Suppressor macrophage treated with lipopolysaccharide for 1 hour (primary cell): Measurements from ENCODE around the gene GJA10.

Experiments used
- DNase-seq, 3 donors: peaks; one replicate each; pipeline ENCODE4 v3.0.0-alpha.2; 2020 to 2022

The GJA10 gene

DNA sequence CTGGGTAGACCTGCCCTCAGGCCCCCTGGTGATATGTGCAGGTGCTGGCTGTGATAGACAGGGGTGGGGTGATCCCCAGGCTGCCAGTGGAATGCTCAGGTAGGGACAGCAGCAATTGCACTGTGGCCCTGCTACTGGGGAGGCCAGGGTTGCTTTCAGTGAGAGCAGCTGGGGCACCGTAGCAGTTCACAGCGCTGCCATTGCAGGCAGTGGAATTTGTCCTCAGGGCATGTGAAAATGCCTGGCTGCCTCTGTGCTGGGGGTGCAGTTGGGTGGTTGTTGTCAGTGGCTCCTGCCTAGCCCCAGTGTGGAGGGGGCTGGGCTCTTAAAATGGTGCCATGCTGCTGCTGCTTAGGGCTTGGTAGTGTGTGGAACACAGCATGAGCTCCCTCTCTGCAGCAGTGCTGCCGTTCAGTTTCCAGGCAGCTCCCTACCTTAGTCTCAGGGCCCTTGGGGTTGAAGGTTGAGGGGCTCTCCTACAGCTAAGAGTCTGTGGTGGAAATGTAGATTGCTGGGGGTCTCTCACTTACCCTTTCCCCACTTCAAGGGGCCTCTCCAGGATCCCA is 23.6 kb downstream of the GJA10 start:
- no peak for DNase-seq

DNA sequence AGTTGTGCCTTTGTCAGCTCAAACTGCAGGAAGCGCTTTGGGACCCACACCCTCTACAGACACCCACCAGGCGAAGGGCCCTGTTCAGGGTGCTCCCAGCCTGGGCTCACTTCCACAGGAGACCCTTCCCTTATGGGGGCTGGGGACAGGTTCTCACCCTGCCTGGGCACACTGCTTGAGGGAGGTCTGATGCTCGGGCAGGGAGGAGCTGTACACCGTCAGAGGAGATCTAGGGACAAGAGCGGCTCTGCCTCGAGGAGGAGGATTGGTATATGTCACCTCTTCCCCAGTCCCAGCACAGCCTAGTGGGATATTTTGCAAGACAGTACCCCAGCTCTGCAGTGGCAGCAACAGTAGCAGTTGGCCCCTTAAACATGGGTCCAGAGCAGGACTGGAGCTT is 26.9 kb downstream of the GJA10 start:
- no peak for DNase-seq

DNA sequence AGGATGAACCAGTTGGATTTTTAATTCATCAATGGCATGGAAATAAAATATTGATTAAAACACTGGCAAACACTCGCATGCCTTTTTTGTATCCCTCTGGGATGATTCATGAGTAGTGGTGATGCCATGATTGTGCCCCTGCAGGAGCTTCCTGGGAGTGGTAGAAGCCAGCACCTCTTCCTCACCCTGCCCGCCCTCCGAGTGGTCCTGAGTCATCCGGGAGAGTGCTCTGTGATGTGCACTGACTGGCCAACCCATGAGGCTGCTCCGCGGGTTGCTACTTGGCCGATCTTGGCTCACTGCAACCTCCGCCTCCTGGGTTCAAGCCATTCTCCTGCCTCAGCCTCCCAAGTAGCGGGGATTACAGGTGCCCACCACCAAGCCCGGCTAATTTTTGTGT is 27.4 kb downstream of the GJA10 start:
- DNase-seq, result no peak

DNA sequence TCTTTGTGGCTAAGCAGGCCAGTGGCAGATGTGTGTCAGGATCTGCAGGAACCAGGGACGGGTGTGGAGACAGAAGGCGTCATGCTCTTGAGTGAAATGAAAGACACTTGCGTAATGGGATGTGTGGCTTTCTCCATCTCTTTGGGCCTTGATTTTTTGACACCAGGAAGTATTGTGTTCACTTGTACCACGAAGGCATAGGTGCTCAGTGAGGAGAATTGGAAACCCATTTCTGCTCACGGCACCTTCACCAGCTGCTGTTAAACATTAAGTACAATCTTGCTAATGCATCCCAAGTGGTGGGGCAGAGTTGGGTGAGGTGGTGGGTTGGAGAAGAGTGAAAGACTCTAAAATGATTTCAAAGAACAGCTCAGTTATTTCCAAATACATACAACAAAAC is 30.0 kb downstream of the GJA10 start:
- DNase-seq, result no peak

DNA sequence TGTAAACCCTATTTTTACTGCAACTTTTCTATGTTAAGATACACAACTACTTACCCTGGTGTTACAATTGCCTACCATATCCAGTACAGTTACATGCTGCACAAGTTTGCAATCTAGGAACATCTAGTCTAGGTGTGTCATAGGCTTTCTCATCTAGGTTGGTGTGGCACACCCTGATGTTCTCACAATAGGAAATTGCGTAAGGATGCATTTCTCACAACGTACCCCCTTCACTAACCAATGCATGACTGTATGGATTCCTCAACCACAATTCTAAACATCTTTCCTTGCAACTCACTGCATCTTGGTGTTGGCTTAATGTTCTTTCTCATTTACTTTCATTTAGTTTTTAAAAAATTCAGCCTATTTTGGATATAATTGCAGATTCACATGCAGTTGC is 31.6 kb downstream of the GJA10 start:
- DNase-seq, result no peak

DNA sequence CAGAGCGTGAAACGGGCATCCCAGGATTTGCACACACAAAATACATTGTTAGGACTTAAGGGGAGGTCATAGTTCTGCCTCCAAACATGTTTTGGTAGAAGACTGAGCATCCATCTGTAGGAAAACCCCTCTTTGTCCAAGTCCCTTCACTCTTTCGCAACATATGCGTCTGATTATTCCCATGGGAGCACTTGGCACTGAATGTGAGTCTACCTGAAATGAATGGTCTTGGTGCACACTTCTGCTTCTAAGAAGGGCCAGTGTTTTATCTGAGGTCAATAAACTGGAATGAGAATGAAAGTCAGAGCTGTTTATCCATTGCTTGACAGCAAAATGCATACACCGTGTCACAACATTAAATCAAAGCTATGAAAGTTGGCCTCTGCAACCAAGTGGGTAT is 33.0 kb downstream of the GJA10 start:
- DNase-seq, result no peak

DNA sequence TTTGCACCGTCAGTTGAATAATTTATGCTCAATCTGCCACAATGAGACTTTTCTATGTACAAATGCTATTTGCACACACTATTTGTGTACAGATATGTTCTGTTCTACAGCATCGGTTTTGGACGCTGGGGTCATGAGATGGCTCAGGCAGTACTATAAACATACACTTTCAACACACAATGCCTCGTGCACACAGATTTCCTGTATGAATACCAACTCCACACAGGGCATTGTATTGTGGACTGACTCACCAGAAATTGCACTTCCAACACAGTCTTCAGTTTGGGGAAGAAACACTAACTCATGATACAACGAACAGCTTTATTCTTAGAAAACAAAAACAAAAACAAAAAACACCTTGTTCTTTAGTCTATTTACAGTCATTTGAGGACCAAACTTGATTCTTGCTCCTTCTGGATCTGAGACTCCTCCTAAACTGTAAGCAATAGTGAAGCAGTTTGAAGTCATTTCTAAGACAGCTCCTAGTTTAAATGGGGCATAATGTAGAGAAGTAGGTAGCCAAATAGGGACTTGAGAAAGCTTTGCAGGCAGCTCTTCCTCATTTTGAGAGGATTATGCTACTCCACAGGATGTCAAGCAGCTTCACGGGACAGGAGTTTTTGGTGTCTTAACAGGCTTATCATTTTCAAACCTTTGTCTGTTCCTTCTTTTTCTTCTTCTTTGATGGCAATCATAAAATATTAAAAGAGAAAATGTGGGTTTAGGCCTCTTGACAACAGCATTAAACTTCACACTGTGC is 33.7 kb downstream of the GJA10 start:
- peak; percentile 61 to 79 (median 78) for DNase-seq

DNA sequence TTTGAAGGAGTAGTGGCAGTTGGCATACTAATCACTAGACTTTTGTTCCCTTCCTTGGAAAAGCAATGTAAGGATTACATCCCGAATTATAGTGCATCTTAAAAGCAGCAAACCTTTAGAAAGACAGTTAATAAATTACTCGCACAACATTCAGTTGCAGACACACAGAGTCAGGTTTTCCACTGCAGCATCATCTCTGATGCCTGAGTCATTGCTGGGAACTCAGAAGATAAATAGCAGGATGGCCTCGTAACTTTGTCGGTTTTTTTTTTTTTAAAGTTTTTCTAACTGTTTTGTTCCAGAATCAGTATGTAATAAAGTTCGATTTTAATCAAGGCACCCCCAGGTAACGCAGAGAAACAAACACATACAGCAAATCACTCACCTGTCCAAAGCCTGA is 34.3 kb downstream of the GJA10 start:
- peak; percentile 21 to 56 (median 38) for DNase-seq

DNA sequence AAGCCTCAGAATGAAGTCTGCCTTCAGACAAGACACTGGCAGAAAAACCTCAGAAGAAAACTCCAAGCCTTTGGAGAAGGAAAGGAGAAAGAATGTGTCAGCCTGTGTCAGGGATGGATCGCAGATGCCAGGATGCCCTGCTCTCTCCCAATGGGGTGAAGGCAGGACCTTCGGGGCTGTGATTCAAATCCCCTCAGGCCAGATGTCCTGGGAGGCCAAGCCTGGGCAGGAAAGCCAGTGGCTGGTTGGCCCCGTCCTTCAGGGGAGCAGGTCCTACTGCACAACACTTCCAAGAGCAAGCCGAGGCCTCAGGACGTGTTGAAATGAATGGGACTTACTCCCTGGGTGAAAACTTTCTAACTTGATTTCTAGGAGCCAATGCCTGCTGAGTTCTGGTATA is 36.5 kb downstream of the GJA10 start:
- no peak for DNase-seq

DNA sequence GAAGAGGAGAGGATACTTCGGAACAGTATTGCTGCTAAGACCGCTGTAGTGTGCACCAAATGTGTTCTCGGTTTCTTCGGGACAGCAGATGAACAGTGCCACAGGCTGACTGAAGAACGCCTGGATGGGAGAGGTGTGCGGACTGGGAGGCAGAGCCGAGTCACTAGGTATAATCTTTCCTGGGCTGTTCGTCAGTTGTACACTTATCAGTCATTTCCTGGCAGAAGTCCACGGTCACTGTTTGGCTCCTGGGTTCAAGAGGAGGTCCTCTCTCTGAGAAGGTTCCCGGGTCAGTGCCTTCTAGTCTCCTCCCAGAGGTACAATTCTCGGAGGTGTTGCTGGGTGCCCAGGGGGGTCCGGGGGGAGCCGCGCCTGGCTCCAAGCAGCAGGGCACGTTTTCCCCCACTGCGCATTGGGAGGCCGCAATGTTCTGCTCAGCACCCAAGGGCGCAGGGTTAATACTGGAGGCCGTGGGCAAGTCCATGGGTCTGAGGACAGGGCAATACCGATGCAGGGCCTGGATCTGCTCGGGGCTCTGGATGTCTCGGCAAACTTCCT is 38.1 kb downstream of the GJA10 start:
- DNase-seq, result no peak

DNA sequence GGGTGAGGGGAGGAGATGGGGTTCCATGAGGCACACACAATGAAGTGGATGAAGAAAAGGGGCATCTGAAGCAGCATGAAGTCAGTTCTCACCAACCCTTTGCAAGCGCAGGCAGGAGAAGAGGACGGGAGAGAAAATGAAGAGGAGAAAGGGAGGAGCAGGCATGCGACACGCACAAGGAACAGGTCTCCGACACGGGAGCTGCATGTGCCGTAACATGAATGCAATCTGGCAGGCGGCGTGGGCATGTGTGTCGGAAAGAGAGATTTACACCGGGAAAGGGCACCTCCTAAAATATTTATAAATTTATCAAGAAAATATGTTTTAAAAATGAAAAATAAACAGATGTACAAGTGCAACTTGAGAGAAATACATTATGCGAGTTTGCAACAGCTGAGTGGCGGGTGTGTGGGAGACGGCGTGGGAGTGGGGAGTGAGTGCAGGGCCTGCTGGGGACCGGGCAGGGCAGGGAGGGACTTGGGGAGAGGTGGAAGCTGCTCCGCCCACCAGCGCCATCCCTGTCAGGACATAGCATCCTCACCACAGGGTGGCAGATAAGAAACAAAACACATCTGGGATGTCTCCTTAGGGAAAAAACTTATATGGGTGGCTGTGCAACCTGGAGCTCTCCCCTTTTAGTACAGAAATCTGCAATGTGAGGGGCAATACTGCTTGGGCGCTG is 40.6 kb downstream of the GJA10 start:
- no peak for DNase-seq

DNA sequence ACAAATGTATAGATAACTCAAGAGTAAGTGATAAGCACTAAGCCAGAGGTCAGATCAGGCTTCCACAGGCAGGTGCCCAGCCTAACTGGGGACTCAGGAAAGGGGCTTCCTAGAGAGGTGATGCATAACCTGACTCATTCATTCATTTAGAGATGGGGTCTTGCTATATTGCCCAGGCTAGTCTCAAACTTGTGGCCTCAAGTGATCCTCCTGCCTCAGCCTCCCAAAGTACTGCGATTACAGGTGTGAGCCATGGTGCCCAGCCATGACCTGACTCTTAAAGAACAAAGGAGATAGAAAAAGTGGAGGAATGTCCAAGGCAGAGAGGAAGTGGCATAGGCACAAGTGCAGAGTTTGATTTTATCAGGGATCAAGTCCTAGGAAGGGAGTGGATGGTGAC is 41.9 kb downstream of the GJA10 start:
- no peak for DNase-seq

DNA sequence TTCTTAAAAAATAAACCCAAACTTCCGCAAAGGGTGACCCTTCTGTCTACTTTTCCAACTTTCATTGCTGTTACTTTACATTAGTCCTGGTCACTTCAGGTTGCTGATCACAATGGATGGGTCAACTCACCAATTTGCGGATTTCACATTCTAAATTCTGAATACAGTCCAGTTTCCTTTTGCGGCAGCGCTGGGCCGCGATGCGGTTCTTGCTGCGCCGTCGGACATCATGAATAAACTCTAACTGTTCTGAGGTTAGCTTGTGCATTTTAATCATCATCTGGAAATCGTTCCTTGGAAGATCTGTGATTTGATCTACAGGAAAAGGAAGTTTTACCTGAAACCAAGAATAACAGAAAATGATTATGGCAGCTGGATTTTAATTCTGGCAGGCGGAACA is 43.7 kb downstream of the GJA10 start:
- no peak for DNase-seq

DNA sequence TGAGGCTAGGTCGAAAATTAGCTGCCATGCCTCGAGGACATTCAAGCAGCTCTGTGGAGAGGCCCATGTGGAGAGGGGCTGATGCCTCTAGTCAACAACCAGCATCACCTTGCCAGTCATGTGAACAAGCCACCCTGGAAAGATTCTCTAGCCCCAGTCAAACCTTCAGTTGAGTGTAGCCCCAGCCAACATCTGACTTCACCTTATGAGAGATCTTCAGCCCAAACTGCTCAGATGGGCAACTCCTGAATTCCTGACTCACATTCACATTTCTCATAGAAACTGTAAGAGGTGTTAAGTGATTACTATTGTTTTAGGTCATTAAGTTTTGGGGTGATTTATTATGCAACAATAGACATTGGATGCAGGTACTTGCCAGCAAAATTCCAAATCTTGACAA is 44.9 kb downstream of the GJA10 start:
- no peak for DNase-seq

DNA sequence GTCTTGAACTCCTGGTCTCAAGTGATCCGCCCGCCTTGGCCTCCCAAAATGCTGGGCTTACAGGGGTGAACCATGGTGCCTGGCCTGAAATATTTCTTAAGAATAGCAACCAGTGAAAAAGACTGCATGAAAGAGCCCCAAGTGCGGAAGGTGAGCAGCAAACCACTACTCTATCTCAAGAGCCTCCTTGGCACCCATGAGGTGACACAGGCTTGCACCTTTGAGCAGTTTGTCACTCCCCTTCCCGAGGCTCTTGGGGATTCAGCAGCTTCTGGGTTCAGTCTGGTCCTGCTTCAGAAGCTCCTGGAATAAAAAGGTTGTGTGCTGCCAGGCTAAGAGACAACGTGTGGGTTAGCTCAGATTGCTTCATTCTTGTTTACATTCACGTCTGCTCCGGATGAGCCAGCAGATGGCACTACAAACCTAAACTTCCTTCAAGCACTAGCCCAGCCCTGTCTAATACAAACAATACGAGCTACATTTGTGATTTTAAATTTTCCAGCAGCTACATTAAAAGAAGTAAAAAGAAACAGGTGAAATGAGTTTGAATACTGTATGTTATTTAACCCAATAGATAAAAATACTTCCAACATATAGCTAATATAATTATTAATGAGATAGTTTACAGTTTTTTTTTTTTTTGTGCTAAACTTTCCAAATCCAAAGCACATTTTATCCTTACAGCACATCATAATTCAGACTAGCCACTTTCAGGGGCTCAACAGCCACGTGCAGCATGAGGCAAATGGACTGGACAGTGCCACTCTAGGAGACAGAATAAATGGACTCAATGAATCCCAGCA is 46.2 kb downstream of the GJA10 start:
- peak; percentile 79 to 90 (median 87) for DNase-seq

DNA sequence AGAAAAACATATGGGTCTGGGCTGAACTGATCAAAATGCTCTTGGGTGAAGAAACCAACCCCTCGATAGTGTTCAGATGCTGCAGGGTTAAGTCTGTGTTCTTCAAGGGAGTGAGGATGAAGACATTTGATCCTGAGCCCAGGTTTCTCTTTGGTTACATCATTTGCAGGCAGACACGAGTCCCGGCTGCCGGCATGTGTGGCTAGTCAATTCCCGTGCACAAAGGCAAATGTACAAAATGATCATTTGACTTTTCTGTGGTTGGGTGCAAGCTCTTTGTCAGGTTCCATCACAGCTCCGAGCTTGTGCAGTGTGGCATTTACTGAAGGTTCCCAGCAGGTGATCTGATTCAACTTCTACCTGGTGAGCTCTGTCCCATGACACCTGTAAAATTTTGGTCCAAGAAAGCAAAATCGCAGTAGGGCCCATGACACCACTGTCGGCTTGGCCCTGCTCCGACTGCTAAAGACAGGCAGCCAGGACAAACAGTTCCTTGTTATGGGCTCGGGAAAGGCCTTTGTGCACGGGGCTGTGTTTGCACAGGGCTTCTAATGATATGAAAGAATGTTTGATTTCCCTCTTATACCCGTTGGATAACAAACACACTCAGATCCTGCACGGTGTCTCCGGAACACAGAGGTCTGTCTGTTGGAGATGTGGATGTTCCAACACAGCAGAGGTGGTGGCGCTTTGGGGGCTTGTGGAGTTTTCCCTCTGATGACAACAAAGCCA is 46.9 kb downstream of the GJA10 start:
- no peak for DNase-seq

DNA sequence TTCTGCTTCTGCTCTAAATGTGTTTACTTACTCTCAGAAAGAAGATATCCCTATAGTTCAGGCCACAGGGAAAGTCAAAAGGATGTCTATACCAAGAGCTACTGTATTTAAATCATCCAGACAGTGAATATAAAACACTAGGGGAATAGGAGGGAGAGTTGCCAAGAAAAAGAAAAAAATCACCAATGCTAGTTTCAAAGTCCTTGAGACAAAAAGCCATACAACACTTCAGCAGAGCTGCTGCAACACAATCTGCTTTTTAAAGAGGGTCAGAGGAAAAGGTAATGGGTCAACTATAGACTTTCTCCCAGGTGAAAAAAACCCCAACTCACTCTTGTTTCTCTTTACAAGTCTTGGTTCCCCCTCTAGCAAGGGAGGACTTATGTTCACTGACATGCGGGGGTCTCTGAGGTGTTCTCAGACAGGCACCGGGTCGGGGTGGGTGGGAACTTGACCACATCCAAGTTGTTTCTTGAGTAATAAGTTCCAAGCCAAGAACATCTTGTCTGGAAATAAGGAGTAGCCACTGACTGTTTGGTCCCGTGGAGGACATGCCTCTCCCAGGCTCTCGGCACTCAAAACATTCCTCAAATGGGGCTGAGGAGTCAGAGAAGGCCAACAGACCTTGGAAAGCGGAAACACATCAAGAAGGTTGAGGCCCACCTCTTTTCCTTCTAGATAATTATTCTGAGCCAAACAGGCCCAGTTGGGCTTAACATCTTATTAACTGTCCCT is 47.7 kb downstream of the GJA10 start:
- no peak for DNase-seq

DNA sequence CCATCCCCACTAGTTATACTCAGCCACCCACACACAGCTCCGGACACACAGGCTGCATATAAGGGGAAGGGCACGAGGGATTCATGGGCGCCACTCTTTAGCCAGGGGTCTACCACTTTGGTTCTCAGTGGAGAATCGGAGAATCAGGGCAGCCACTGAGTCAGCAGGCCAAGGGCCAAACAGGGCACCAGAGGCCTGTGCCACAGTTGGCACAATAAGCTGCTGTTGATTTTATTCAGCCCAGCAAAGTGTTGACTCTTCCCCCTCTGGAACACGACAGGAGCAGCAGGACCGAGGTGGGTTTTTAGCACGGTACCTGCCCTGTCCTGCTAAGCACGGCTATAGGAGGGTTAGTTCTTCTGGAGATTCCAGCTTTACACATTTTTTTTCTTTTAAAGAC is 48.3 kb downstream of the GJA10 start:
- DNase-seq, result no peak

DNA sequence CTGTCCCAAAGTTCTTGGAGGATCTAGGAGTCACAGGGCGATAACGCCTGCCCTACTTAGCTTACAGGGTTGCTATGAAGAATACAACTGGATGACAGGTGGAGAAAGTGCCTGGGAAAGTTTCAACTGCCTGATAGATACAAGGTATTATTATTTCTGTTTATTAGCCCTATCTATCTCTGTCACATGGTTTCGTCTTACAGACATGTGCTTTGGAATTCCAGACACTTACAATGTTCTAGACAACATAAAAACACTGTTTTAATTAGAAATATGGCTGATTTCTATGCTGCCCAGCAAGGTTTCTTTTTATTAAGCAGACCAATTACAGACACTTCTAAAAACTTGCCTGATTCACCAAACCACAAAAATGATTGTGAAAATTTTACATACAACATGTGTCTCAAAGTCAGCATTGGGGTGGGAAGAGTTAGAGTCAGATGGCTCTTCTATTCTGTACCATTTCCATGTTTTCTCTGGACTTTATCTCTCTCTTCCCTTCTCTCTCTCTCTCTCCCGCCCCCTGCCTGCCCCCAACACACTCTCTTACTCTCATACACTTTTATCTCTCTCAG is 50.0 kb downstream of the GJA10 start:
- DNase-seq, result no peak

DNA sequence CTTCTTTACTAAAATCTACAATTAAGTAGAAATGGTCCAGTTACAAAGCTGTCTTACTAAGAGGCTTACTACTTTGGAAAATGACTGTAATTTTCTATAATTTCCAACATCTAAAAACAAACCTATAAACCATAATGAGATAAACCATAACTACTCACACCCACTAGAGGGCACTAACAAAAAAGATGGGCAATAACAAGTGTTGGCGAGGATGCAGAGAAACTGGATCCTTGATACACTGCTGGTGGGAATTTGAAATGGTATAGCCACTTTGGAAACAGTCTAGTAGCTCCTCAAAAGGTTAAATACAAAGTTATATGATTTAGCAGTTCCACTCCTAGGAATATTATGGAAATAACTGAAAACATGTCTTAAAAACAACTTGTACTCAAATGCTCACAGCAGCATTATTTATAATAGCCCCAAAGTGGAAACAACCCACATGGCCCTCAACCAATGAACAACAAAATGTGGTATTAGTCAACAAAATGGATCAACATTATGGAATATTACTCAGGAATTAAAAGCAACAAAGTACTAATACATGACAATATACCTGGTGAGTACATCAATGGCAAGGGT is 50.6 kb downstream of the GJA10 start:
- peak; percentile 44 to 69 (median 52) for DNase-seq
